Activated gamma-delta T cell treated with anti-CD3 and anti-CD28 coated beads, Interleukin-2, amount 50 U/mL, for 16 hours (primary cell): ENCODE measurements around the gene TGFBR2.

ENCODE experiments used
- DNase-seq: peaks from one replicate; pipeline ENCODE4 v3.0.0-alpha.2; 2020; ENCODE audit warnings: low read depth

The TGFBR2 gene

DNA sequence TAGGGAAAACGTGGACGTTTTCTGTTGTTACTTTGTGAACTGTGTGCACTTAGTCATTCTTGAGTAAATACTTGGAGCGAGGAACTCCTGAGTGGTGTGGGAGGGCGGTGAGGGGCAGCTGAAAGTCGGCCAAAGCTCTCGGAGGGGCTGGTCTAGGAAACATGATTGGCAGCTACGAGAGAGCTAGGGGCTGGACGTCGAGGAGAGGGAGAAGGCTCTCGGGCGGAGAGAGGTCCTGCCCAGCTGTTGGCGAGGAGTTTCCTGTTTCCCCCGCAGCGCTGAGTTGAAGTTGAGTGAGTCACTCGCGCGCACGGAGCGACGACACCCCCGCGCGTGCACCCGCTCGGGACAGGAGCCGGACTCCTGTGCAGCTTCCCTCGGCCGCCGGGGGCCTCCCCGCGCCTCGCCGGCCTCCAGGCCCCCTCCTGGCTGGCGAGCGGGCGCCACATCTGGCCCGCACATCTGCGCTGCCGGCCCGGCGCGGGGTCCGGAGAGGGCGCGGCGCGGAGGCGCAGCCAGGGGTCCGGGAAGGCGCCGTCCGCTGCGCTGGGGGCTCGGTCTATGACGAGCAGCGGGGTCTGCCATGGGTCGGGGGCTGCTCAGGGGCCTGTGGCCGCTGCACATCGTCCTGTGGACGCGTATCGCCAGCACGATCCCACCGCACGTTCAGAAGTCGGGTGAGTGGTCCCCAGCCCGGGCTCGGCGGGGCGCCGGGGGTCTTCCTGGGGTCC lies at the start of gene TGFBR2:
TGFBR2 (plus strand) TSS at position 301 of the 731 bp plus-strand sequence; CDS start at position 584, 283 bp downstream.
- peak; percentile 76 for DNase-seq

DNA sequence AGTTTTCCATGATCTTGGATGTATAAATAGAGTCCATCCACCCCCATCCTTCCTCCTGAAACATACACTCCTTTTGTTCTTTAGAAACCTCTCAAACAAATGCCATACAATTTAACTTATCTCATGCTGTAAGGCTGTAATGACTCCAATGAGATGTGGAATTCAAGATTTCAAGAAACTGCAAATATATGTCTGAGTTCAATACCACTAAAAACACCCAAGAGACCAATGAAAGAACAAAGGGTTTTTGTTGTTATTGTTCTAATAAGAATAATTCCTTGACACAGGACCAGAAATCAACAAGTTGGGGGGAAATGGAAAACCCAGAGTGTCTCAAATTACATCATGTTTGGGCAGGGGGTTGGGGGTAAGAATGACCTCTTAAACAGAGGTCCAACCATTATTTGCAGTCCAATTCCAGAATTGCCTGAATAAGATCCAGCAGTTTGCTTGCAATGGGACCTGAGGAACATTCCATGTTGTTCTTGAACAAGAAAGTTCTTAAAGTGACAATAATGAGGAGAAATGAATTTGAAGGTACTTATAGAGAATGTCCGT lies 48.6 kb upstream of the TGFBR2 start:
- DNase-seq, result no peak

DNA sequence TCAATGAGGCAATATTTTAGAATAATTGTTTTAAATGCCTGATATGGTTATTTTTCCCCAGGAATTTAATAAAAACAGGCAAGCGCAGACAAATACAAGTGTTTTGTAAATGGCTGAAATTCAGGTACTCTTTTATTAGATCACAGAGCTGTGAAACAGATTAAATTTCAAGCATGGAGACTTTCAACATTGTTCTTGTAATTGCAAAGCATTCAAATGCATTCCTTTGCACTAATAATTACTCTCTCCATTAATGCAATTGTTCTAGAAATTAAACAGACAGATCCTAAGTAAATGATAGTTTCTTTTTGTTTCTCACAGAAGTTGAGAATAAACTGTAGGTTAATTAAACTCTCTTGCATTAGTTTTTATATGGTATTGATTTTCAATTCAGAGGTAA lies 42.4 kb upstream of the TGFBR2 start:
- DNase-seq, result no peak

DNA sequence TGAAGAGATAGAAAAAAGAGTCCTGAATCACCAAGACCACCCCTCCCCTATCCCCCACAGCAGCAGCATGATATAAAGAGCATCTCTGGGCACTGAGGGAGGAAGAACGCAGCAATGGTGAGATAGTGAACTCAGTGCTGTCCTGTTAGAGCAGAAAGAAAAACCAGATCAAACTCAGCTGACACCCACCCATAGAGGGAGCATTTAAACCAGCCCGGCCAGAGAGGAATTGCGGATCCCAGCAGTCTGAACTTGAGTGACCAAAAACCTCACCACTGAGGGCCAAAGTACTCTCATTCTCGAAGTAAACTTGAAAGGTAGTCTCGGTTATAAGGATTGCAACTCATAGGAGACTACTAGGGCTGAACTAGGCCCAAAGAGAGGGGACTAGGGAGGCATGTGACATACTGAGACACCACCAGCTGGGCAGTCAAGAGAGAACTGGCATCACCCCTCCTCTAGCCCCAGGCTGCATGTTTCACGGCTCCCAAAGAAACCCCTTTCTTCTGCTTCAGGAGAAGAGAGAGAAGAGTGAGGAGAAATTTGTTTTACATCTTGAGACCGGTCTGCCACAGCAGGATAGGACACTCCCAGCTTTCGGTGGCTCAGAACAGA lies 39.2 kb upstream of the TGFBR2 start:
- no peak for DNase-seq

DNA sequence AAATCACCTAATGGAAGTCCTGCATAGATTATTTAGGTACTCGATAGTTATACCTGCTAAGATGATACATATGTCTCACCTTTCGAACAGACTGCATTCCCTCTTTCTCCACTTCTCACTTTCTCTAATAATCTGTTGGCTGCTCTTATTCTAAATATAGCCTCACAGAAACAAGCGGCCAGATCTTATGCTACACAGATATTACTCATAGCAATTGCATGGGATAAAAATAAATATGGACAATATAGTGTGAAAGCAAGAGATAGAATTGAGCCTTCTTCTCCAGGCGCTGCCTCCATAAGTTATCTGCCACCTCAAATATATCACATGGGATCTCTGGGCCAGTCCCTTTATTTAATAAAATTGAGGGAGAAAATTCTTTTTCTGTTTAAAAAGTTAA lies 29.5 kb upstream of the TGFBR2 start:
- DNase-seq, result no peak

DNA sequence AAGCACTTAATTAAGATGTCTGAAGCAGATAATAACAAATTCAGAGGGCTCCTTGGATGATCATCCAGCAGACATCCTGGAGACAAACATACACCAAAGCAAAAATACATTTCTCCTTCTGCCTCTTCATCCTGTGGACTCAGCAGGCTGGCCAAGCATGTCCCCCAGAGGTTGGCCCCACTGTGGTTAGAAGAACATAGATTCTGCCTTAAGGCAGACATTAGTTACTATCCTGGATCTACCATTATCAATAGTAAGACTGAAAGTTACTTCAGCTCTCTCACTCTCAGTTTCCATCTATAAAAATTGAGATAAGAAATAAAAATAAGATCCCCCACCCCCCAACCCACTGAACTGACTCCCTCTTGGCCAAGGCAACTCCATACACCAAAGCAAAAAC lies 28.6 kb upstream of the TGFBR2 start:
- DNase-seq, result no peak

DNA sequence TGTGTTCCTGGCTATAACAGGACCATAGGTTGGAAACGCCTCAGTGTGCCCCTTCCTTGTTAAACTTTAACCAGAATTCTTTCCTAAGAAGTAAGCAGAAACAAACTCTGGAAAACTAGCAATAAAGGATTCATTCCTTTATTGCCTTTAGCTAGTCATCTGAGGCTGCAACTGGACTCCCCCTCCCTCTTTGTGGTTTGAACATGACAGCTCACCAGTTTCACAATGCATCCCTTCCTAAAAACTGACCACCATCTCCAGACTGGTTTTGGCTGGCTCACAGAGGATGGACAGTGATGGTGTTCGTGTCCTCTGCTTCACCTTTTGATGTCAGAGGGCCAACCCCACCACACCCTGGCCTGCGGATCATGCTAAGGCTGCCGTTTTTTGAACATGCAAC lies 27.9 kb upstream of the TGFBR2 start:
- DNase-seq, result no peak

DNA sequence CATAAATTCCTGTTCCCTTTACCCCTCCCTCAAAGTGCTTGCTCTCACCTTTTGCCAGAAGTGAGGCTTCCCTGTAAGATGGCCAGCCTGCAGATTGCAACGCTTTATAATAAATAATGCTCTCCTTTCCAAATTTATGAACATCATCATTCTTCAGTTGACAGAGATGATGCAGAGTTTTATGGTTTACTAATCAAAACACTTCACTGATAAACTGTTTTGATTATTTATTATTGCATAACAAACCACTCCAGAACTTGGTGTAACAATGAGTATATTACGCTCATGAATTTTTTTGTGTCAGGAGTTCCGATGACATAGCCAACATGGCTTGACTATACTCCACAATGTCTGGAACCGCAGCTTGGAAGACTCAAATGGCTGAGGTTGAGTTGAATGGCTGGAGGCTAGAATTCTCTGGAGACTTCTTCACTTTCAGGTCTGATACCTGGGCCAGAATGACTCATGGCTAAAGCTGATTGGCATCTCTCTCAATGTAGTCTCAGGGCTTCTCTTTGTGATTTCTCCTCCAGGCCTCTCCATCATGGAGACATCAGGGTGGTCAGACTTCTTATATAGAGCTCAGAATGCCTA lies 27.3 kb upstream of the TGFBR2 start:
- no peak for DNase-seq

DNA sequence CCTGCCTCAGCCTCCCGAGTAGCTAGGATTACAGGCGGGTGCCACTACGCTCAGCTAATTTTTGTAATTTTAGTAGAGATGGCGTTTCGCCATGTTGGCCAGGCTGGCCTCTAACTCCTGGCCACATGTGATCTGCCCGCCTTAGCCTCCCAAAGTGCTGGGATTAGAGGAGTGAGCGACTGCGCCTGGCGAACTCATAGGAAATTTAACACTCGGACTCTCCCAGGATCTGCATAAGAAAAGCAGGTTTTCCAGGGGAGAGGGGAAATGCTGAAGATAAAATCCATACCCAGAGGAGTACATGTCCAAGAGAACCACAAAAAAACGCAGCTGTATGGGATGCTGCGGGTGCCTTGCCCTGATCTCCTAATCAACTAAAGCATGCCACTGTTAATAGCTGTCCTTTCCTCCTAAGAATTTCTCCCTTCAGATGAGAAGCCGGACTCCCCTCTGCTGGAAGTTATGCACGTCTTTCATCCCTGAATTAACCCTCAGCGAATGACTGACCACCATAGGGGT lies 25.3 kb upstream of the TGFBR2 start:
- no peak for DNase-seq

DNA sequence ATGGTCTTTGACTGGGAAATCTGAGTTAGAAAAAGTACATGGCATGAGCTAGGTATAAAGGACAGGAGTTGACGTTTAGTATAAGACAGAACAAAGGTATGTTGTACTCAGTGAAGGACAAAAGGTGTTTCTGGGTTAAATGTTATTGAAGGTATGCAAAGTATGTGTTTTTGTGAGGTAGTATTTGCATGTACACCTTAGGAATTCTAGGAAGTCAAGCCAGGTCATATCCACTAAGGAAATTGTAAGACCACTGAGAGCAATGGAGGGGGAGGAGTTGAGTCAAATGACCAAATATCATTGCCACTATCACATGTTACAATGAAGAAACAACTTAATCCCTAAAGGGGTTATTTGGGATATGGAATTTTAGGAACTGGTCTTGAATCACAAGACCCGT lies 24.4 kb upstream of the TGFBR2 start:
- no peak for DNase-seq

DNA sequence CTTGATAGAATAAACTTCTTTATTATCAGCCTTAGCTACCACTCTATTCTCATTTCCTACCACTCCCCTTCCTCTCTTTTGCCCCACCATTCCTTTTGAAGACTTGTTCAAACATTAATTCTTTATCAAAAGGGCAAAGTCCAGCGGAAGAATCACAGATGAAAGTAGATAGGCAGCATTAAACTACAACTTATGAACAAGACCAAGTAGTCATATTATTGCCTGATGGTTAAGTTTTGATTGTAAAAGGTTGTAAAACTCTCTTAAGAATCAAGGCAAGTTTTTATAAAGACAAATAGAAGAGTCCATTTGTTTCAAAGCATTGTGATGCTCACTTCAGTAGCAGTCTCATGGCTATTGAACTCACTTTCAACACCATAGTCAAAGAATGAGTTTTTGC lies 22.4 kb upstream of the TGFBR2 start:
- no peak for DNase-seq

DNA sequence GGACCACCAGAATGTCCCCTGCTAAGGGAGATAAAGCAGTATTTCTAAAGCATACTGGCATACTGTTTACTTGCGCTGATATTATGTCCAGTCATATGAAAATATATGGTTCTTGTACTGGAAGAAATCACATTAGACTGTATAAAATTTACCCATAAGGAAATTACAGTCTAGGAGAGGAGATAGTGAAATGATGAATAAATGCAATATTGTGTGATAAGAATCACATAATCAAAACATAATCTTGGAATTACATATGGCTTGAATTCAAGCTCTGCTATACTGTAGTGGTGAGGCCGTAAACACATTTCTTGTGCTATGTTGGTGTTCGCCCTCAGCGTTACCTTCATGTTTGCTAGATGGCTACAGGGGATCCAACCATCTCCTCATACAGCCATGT lies 20.7 kb upstream of the TGFBR2 start:
- DNase-seq, result no peak

DNA sequence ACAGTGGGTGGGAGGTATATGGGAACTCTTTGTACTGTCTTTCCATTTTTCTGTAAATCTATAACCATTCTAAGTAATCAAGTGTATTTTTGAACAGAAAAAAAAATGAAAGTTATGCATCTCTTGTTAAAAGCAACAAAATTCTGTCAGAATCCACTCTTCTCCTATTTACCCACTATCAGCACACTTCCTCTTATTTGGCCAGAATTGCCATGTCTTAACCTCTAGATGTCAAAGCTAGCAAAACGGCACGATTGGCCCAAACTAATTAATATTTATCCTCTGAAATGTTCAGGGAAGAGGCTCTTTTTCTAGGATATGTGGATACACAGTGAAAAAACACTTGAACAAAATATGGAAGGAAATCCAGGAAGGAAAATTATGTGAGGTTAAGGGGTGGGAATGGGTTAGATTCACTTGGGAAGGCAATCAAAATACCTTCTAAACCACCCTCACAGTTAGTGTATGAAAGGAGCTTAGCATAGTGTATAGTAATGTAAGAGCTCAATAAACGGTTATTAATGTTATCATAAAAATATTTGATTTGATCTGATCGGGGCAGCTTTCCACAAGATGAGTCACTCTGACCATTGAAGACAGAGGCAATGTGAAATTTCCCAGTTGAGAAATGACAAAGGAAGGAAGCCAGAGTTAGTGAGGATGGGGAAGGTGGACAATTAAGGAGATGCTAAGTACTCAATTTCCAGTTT lies 20.1 kb upstream of the TGFBR2 start:
- no peak for DNase-seq

DNA sequence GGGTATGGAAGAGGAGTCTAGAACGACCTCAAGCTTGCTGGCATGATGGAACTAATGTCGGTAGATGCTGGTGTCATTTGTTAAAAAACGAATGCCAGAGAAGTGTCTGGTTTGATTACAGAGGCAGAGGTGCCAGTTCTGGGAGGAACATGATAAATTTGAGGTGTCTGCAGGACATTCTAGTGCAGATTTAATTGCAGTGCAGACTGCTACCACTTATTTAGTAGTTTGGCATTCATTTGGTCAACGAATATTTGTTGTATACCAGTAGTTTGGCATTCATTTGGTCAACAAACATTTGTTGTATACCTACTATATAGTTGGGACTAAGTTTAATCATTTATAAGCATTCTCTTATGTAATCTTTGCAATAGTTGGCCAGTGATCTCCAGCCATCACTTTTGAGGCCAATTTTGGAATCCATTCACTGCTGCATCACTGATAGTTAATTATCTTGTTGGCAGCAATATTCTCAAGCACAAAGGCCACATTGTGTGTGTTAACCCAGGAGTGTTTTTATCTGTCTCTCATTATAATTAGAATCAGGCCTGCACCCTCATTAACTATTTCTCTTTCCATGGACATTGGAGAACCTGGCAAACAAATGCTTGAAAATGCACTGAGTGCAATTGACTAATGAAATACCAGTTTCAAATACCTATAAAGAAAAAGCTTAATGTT lies 19.5 kb upstream of the TGFBR2 start:
- DNase-seq, result no peak

DNA sequence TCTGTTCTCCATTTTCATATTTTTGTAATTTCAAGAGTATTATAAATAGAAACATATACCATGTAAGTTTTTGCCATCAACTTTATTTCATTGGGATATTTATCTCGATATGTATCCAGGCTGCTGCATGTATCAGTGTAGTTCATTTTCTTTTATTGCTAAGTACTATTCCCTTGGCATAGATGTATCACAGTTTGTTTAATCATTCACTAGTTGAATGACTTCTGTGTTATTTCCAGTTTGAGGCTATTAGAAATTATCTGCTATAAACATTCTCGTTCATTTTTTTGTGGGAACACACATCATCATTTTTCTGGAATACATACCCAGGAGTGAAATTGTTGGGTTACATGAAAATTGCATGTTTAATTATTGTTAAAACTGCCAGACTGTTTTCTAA lies 18.5 kb upstream of the TGFBR2 start:
- DNase-seq, result no peak

DNA sequence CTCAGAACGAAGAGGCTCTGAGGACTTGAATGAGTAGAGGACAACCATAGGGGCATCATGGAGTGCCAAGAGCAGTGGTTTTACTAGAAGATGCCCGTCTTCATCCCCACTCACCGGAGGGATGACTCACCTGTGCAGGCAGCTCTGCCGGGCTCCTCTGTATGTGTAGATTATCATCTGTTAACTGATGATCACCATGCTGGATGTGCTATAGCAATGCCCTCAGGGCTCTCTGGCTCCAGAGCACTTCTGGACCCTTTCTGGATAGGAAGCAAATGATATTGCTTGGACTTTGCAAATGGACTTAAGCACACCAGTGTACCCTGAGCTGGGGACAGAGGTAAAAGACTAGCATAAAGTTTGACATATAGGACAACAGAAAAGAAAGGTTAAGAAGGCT lies 10.2 kb upstream of the TGFBR2 start:
- DNase-seq, result no peak

DNA sequence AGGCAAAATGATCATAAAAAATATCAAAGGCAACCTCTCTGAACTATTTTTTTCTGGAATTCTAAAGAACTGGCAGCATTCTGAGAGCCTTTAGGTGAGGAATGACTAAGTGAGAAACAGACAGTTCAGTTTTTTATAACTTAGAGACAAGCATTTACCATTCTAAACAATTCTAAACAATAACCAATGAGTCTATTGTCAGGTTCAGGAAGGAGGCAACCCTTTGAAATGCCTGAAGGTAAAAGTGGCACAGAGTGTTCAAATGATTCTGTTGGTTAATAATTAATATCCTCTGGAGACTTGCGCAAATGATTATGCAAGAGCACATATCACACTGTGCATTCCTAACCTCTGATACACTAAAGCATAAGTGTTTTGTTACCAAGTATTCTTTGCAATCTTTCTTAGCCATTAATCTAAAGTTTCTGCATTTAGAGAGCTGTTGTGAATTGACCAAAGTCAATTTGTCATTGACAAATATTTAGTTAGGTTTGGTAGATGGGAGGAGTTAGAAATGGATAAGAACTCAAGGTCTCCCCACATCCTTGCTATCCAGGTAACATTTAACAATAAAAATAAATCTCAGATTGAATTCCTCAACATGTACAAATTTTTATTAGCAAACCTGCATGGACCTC lies 9.2 kb upstream of the TGFBR2 start:
- no peak for DNase-seq

DNA sequence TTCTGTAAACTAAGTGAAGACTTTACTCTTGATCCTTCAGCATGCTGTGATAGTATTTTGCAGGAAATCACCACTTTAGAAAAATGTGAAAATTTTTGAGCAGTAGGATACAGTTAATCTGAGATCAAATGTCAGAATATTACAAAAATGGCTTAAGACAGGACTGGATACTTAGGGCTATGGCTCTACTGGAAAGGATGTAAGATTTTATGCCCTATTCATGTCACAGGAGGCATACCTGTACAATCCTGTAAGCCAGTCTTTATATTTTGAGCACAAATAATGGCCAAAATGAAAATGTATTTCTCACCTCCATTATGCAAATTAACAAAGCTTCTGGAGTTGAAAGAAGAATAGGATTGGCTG lies 8.6 kb upstream of the TGFBR2 start:
- no peak for DNase-seq

DNA sequence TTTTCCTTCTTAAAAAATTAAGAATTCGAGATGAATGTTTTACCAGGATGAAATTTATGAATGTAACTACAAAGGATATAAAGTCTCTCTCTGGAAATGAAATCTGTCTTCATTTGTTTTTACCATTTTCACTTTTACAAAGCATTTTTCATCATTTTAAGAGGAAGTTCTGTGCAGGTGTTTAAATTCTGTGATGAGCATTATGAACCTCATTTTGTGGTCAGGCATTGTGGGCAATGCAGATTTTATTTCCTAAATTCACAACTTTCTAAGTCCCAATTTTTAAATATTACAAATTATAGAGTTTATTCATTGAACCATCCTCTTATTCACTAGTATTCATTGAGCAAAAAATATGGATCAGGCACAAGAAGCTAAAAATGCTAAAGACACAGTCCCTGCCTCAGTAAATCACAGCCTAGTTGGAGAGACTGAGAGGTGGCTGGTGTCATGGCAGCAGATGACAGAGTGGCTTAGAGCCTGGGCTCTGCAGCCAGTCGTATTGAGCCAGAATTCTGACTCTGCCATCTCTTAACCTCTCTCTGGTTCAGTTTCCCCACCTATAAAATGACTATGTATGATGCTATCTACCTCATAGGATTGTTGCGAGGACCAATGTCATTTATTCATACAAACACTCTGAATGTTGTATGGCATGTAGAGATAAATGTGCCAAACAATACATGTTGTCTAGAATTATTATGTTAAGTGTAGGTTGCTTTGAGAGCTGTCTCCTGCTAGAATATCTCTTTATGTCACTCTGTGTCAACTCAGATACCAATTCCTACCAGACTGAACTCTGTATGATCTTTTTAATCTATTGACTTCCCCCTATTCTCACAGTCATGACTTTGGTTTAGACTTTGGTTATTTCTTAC lies 7.5 kb upstream of the TGFBR2 start:
- DNase-seq, result no peak

DNA sequence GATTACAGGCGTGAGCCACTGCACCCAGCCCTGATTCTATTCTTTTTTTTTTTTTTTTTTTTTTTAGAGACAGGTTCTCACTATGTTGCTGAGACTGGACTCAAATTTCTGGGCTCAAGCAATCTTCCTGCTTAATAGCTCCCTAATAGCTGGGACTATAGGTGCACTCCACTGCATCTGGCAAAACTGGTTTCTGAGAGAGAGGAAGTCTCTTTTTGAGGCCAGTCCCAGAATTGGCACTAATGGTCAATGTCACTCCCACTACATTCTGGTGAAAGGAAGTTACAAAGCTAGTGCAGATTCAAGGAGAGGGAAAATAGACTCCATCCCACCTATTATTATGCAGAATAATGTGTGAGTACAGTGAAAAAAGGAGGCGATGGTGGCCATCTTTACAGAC lies 5.8 kb upstream of the TGFBR2 start:
- no peak for DNase-seq
